Measurements from ENCODE around the gene GZMM.
A peak's percentile ranks its signal among the peaks of the same experiment; 100 is the strongest.

GZMM gene

DNA sequence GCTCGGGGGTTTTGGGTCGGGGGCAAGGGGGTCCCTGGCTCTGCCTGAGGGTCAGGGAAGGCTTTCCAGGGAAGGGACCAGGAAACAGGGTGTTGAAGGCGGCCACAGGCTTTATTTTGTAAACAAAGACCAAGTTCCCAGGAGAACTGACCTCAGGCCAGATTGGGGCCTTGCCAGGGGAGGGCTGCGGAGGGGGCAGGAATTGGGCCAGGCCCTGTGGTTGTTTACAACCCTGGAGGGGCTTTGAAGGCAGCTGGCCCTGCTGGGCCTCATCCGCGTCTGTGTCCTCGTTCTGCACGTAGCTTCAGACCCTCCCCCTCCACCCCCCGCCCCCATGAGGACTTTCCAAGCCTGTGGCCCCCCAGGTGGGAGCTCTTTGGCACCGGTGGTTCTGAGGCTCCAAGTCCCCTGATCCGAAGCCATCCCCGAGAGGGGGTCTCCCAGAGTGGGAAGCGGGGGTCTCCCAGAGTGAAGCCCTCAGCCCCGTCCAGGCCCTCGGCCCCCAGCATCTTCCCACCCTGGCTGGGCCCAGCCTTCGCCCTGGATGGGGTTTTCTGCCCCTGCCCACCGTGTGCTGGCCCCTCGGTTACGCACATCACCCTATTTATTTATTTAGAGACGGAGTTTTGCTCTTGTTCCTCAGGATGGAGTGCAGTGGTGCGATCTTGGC, 15.1 kb downstream of the GZMM start:
- DNase-seq: peak in 22 of 58 donors; percentile 4 to 62 (median 28)

DNA sequence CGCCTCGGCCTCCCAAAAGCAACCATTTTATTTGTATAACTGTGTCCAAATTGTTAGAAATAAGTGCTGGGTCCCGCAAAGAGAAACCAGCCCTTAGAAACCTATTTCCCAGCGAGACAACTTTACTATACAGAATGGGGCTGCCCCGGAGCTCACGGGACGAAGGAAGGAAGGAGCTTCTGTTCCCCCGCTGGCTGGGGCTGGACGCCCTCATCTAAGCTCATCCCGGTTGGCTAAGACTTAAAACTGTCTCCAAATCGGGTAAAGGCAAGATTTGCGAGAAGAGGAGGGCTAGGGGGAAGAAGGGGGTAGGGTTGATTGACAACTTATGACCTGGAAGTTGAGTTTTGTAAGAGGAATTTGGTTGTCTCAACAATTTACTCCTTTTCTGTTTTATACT, 16.3 kb downstream of the GZMM start:
- DNase-seq: no peak

GRCh38 chr19:566403-566802, 22.6 kb downstream of the GZMM start:
- peak in 1 of 58 donors; percentile 17 for DNase-seq

GRCh38 chr19:566844-567243, 23.0 kb downstream of the GZMM start:
- DNase-seq: no peak

DNA sequence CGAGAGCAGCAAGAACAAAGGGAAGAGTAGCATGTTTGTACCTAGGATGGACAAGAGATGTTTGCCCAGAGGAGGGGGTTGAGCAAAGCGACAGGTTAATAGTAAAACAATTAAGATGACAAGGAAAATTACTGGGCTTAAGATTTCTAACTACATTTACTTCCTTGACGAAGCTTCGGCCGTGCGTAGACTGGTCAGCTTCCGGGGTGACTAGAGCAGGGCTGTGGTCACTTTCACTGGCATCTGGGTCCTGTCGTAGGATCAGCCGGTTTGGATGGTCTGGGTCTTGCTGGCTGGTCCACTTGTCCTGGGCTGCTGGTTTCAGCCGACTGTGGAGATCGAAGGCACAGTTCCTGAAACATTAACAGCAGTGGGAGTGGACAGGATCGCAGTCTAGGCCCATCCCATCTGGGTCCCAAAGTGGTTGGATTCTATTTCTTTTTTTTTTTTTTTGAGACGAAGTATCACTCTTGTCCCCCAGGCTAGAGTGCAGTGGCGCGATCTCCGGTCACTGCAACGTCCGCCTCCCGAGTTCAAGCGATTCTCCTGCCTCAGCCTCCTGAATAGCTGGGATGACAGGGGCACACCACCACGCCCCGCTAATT, 23.5 kb downstream of the GZMM start:
- no peak for DNase-seq

DNA sequence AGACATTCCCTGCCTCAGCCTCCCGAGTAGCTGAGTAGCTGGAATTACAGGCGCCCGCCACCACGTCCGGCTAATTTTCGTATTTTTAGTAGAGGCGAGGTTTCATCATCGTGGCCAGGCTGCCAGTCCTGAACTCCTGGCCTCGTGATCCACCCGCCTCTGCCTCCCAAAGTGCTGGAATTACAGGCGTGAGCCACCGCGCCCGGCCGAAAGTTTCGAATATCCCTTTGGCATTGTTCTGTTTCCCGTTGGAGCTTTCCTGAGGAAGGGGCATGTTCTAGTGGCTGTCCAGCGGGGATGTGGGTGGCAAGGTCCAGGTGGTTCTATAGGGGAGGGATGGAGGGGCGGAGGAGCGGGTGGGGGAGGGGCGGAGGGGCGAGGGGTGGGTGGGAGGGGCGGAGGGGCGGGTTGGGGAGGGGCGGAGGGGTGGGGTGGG, 26.4 kb downstream of the GZMM start:
- no peak for DNase-seq

DNA sequence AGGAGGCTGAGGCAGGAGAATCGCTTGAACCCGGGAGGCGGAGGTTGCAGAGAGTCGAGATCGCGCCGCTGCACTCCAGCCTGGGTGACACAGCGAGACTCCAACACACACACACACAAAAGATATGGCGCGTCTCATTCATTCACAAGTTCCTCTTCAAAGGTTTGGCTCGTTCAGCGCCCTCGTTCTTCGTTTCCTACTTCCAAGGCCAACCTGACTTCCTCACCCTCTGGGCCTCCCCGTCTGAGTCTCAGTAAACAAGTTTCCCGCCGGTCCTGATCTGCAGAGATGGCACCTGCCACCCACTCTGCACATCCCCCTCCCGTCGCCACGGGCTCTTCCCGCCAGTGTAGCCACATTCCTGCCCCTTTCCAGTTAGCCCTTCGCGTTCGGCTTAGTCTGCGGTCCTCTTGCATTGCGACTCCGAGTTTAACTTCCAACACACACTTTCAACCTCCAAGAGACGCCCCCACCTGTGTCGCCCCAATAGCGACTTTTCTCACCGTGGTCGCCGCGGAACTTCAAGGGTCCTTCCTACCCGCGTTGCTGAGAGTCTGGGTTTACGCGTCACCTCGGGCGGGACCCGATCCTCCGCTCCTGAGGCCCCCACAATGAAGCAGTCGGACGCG, 27.2 kb downstream of the GZMM start:
- no peak for DNase-seq

DNA sequence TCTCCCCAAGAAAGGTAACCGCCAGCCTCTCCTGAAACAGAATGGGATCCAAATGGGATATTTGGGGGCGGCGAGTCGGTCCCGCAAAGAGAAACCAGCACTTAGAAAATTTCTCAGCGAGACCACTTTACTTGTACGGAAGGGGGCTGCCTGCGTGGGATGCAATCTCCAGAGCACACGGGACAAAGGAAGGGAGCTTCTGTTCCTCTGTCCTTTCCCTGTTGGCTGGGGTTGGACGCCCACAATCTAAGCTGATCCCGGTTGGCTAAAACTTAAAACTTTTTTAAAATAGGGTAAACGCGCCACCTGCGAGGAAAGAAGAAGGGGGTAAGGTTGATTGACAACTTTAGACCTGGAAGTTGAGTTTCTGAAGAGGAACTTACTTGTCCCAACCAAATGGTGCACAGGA, 27.7 kb downstream of the GZMM start:
- DNase-seq: no peak

- peak; percentile 48 to 98 (median 94) for DNase-seq
These were observed 28.4 kb downstream of the GZMM start, which contains the start of gene BSG for GRCh38 chr19:572140-572742. Gene BSG (plus strand): TSS chr19:572596. CDS start chr19:572635, 39 bp downstream.

DNA sequence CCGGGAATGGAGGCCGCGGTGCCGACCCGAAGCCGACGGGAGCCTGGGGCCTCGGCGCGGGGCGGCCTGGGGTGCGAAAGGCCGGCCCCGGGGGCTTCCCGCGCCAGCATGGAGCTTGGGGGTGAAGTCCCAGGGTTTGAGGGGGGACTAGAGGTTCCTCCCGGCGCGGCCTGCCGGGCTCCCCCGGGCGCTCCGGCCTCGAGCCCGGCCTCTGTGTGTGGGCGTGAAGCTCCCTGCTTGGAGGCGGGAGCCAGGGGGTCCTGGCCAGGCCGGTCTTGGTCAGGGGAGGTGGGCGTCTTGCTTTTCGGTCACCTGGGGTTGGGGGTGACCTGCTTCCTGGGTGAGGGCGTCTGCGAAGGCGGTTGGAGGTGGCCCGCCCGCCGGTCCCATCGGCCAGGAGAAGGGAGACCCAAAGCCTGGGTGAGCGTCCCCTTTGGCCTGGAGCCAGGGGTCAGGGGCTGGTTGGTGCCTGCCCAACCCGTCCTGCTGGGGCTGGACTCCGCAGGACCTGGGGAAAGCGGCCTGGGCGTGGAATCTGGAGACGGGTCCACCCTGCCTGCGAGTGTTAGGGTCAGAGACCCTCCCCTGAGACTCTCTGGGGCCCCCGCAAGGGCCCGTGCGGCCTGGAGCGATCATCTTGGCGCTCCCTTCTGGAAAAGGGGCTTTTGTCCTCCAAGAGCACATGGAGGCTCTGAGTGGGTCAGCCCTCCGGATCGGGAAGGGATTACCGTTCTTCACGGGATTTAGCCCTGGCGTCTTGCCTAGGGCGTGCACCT, 29.1 kb downstream of the GZMM start:
- DNase-seq: peak in 6 of 58 donors; percentile 23 to 52 (median 45)

DNA sequence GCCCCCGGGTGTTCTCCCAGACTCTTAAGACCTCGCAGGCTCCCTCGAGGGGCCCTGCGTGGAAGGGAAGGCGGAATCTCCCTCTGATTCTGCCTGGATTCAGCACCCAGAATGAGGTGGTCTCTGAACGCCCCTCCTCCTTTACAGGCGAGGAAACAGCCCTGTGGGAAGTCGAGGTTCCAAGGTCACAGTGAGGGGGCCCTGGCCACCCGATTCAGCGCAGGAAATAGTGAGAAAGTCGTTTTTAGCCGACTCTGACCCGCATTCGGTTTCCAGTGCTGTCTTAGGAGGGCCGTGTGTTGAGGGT, 29.6 kb downstream of the GZMM start:
- DNase-seq: no peak

DNA sequence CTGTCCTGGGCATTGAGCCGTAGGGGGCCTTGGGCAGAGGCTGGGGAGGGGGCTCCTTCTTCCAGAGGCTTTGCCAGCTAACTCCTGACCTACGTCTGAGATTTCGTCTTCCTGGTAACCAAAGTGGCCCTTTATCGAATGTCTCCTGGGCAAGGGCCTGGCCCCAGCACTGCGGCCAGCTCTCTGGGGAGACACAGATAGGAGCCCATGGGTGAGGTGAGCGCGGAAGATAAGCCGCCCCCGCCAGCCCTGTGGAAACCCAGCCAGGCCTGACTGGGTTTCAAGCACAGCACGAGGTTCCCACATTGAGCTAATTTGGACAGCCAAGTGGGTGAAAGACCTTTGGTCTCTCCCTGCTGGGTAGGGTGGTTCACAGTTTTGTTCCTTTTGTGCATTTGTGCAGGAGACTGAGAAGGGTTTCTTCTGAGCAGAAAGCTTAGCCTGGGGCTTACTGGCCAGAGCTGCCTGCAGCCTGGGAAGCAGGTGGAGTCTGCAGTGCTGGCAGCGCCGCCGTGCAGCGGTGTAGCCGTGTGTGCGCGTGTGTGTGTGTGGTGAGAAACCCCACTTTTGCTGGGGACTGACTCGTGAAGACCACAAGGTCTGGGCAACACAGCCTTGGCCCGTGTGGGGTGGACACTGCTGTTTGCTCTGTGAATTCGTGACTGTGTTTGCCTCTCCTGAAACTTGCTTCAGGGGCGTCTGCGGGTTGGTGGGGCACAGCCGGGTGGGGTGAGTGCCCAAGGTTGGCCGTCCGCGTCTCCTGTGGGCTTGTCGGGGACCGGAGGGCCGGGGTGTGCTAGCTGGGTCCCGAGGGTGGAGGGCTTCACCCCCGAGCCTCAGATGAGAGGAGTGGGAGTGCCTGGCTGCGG, 31.0 kb downstream of the GZMM start:
- DNase-seq: peak in 37 of 58 donors; percentile 28 to 77 (median 49)

- DNase-seq: peak in 46 of 58 donors; percentile 13 to 79 (median 44)
These were observed 32.0 kb downstream of the GZMM start for GRCh38 chr19:575527-576506.

DNA sequence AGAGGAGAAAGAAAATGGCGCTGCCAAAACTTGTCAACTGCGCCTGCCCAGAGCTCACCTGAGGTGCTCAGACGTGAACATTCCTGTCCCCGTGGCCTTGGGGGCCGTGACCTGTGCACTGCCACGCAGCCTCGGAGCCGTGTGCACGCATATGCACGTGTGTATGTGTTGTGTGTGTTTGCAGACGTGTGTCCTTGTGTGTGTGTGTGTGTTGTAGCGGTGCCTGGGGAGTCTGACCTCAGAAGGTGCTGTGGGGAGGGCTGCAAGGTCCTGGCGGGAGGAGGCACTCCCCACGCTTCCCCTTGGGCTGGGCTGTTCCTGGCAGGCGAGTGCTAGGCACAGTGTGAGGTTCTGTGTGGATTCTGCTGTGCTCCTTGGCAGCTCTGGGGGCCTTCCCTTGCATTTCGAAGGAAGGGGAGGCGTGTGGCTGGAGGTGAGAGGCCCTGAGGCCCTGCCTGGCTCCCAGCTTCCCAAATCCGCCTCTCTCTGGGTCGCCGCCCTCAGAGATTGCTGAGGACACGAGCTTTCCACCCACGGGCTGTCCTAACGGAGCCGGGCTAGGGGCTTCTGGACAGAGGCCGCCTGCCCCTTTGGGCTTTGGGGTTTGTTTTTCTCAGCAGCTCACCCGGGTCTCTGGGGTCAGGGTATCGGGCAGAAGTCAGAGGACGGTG, 33.0 kb downstream of the GZMM start:
- no peak for DNase-seq

GRCh38 chr19:577439-578392, 33.9 kb downstream of the GZMM start:
- no peak for DNase-seq

GRCh38 chr19:579111-579841, 35.4 kb downstream of the GZMM start:
- no peak for DNase-seq

DNA sequence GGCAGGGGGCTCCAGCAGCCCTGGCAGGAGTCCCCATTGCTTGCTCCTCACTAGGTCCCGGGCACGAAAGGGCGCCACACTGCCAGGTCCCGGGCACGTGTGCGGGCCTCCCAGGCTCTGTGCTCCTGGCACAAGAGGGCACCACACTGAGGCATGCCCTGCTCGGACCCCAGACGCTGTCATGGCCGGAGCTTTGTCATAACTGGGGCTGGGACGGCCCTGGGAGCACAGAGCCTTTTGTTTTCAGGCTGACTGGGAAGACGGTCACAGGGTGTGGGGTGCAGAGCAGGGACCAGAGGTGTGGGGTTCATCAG, 35.9 kb downstream of the GZMM start:
- no peak for DNase-seq
